ENCODE results near the gene SLX4. TPM values are rescaled to one million over a fixed set of nuclear protein-coding genes. Genes with fewer than 3 reads are reported as not detected.
"Not testable (repeated sequence)": the region's sequence is repeated elsewhere in the genome, so short reads cannot be mapped to it uniquely, and the experiment has no call there.

SLX4 gene, protein sequence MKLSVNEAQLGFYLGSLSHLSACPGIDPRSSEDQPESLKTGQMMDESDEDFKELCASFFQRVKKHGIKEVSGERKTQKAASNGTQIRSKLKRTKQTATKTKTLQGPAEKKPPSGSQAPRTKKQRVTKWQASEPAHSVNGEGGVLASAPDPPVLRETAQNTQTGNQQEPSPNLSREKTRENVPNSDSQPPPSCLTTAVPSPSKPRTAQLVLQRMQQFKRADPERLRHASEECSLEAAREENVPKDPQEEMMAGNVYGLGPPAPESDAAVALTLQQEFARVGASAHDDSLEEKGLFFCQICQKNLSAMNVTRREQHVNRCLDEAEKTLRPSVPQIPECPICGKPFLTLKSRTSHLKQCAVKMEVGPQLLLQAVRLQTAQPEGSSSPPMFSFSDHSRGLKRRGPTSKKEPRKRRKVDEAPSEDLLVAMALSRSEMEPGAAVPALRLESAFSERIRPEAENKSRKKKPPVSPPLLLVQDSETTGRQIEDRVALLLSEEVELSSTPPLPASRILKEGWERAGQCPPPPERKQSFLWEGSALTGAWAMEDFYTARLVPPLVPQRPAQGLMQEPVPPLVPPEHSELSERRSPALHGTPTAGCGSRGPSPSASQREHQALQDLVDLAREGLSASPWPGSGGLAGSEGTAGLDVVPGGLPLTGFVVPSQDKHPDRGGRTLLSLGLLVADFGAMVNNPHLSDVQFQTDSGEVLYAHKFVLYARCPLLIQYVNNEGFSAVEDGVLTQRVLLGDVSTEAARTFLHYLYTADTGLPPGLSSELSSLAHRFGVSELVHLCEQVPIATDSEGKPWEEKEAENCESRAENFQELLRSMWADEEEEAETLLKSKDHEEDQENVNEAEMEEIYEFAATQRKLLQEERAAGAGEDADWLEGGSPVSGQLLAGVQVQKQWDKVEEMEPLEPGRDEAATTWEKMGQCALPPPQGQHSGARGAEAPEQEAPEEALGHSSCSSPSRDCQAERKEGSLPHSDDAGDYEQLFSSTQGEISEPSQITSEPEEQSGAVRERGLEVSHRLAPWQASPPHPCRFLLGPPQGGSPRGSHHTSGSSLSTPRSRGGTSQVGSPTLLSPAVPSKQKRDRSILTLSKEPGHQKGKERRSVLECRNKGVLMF (N-terminal part only)
- 9.3 to 11.8 TPM (median 9.9 TPM) in 3 replicates for total RNA-seq
- long read RNA-seq, partial matches to known transcripts: 1 of 3 reads
- long read RNA-seq, other reads (novel, unspliced or antisense): 2 of 3 reads

- peak; percentile 37 for TF ChIP-seq CTCF (IDR thresholded peaks at IDR 0.05)
- peak within 1 kb of the TSS; percentile 89 for H3K27ac Mint-ChIP-seq (ENCODE audit: unreplicated experiment)
- peak within 1 kb of the TSS; percentile 97 for H3K4me3 Mint-ChIP-seq (ENCODE audit: unreplicated experiment)
- H3K9me3 Mint-ChIP-seq (ENCODE audit: low read depth): no peaks in the 10 kb centered on the region
- H3K27me3 Mint-ChIP-seq (ENCODE audit: low read depth): no peaks in the 10 kb centered on the region
- DNase-seq (ENCODE audit: low spot score): peak; percentile 96
- H3K36me3 Mint-ChIP-seq (ENCODE audit: low read depth): peaks cover 2% of the 10 kb centered on the region
- H3K4me1 Mint-ChIP-seq (ENCODE audit: low read depth): peaks cover 30% of the 10 kb centered on the region
Observed at GRCh38 chr16:3611146-3611975, at the start of gene SLX4. TSS of gene SLX4 (minus strand) at chr16:3611606. CDS start at chr16:3608964, 2,642 bp downstream.

- peaks cover 7% of the 10 kb centered on the region for H3K4me1 Mint-ChIP-seq (ENCODE audit: low read depth)
- TF ChIP-seq CTCF (IDR thresholded peaks at IDR 0.05): no peak
- peak overlapping the region; percentile 27 for H3K27ac Mint-ChIP-seq (ENCODE audit: unreplicated experiment)
- H3K36me3 Mint-ChIP-seq (ENCODE audit: low read depth): peaks cover 25% of the 10 kb centered on the region
- H3K27me3 Mint-ChIP-seq (ENCODE audit: low read depth): no peaks in the 10 kb centered on the region
- H3K9me3 Mint-ChIP-seq (ENCODE audit: low read depth): no peaks in the 10 kb centered on the region
- DNase-seq (ENCODE audit: low spot score): no peak
- H3K4me3 Mint-ChIP-seq (ENCODE audit: unreplicated experiment): no peak overlapping the region
Observed at GRCh38 chr16:3659251-3659650, 47.8 kb upstream of the SLX4 start.

- Mint-ChIP-seq H3K36me3 (ENCODE audit: low read depth) (peaks cover 22% of the 10 kb centered on the region), H3K4me1 (ENCODE audit: low read depth) (peaks cover 7% of the 10 kb centered on the region), H3K9me3 (ENCODE audit: low read depth) (no peaks in the 10 kb centered on the region), H3K27me3 (ENCODE audit: low read depth) (no peaks in the 10 kb centered on the region), H3K4me3 (ENCODE audit: unreplicated experiment) (no peak overlapping the region), H3K27ac (ENCODE audit: unreplicated experiment) (peak overlapping the region; percentile 5)
- no peak for TF ChIP-seq CTCF (IDR thresholded peaks at IDR 0.05)
- peak; percentile 73 for DNase-seq (ENCODE audit: low spot score)
Observed at GRCh38 chr16:3656491-3657468, 45.4 kb upstream of the SLX4 start.

GRCh38 chr16:3656160-3656490, 44.7 kb upstream of the SLX4 start:
- H3K36me3 Mint-ChIP-seq (ENCODE audit: low read depth): peaks cover 20% of the 10 kb centered on the region
- DNase-seq (ENCODE audit: low spot score); H3K4me3 Mint-ChIP-seq (ENCODE audit: unreplicated experiment); H3K4me1 Mint-ChIP-seq (ENCODE audit: low read depth); H3K9me3 Mint-ChIP-seq (ENCODE audit: low read depth); H3K27ac Mint-ChIP-seq (ENCODE audit: unreplicated experiment); H3K27me3 Mint-ChIP-seq (ENCODE audit: low read depth): not testable (repeated sequence)
